Measurements from ENCODE around the gene SMIM24. TPM values are rescaled to one million over a fixed set of nuclear protein-coding genes. Genes with fewer than 3 reads are reported as not detected.
"Not testable (repeated sequence)": the region's sequence is repeated elsewhere in the genome, so short reads cannot be mapped to it uniquely, and the experiment has no call there.

Gene SMIM24
- total and polyA plus RNA-seq, 9 donors, result 0.24 to 30.7 (median 0.34) TPM; not detected in 2

DNA sequence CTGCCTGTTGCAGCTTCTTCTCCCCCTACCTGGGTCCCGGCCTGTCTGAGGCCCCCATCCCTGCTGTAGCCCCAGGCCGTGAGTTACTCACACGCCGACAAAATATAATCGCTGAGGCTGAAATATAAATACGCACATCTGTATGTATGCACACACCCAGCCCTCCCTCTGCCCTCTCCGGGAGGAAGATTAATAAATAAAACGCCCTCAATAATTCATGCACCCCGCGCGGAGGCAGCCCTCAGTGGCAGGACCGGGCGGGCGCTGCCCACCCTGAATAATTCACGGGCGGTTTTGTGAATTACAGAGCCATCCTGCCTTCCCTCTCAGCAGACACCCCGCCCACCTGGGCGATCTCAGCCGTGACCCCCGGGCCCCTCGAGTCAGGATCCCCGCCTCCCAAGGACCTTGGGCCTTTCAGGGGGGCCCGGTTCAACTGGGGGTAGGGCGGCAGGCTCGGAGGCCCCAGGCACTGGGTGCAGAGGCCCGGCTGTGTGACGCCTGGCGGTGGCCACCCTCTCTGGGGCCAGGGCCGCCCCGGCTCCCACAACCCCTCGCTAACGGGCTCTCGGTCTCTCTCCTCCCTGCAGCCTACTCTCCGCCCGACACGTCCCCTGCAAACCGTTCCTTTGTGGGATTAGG lies 24.2 kb downstream of the SMIM24 start:
- H3K9me3 ChIP-seq (replicated peaks; ENCODE audit: control insufficient read depth, low read depth, low read length), result no peaks in the 10 kb centered on the region
- no peak overlapping the region for H3K27ac ChIP-seq (ENCODE audit: low read length)
- H3K4me1 ChIP-seq (ENCODE audit: control insufficient read depth, insufficient read depth, low read length), result peaks cover 38% of the 10 kb centered on the region
- no peak overlapping the region for H3K4me3 ChIP-seq (ENCODE audit: low read length)
- DNase-seq, result no peak
- 58% methylated on average over 27 of the region's 37 CpGs for WGBS (ENCODE audit: insufficient coverage)
- no peaks in the 10 kb centered on the region for H3K27me3 ChIP-seq (ENCODE audit: control insufficient read depth, insufficient read depth, low read length)
- peaks cover 60% of the 10 kb centered on the region for H3K36me3 ChIP-seq (ENCODE audit: control insufficient read depth, insufficient read depth, low read length)

DNA sequence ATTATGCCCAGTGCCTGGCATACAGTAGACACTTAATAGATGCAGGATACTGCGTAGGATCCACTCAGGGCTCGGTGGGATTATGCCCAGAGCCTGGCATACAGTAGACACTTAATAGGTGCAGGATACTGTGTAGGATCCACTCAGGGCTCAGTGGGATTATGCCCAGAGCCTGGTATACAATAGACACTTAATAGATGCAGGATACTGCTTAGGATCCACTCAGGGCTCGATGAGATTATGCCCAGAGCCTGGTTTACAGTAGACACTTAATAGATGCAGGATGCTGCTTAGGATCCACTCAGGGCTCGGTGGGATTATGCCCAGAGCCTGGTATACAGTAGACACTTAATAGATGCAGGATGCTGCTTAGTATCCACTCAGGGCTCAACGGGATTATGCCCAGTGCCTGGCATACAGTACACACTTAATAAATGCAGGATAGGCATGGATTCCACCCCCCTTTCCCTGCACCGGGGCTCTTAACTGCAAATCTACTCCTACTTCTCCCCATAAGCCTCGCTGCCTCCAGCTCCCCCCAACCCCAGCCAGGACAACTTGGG lies 24.9 kb downstream of the SMIM24 start:
- H3K36me3 ChIP-seq (ENCODE audit: control insufficient read depth, insufficient read depth, low read length), result peaks cover 66% of the 10 kb centered on the region
- H3K9me3 ChIP-seq (replicated peaks; ENCODE audit: control insufficient read depth, low read depth, low read length), result no peaks in the 10 kb centered on the region
- H3K4me3 ChIP-seq (ENCODE audit: low read length), result no peak overlapping the region
- no peak for DNase-seq
- H3K4me1 ChIP-seq (ENCODE audit: control insufficient read depth, insufficient read depth, low read length), result peaks cover 44% of the 10 kb centered on the region
- H3K27me3 ChIP-seq (ENCODE audit: control insufficient read depth, insufficient read depth, low read length), result no peaks in the 10 kb centered on the region
- no peak overlapping the region for H3K27ac ChIP-seq (ENCODE audit: low read length)
- 89% methylated on average over 6 of the region's 7 CpGs for WGBS (ENCODE audit: insufficient coverage)

DNA sequence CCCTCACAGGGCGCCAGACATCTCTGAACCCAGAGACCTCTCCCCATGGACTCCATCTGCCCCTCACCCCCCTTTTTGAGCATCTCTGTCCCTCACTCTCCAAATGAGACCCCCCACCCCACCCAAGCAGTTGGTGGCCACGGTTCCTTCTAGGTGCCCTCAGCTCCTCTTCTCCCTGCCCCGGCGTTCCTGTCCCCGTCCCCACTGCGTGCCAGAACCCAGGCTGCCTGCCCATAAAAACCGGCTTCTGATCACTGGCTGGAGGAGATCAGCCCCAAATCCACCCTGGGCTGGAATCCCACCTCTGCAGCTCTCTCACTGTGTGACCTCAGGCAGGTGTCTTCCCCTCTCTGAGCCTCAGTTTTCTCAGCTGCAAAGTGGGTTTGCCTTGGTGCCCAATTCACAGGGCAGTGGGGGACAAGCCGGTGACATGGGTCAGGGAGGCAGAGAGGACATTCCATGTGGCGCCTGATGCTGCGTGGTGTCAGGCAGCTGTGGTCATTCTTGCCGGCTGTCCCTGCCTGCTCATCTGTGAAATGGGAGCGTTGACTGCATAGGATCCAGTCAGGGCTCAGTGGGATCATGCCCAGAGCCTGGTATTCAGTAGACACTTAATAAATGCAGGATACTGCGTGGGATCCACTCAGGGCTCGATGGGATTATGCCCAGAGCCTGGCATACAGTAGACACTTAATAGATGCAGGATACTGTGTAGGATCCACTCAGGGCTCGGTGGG lies 25.5 kb downstream of the SMIM24 start:
- H3K4me1 ChIP-seq (ENCODE audit: control insufficient read depth, insufficient read depth, low read length), result peaks cover 40% of the 10 kb centered on the region

DNA sequence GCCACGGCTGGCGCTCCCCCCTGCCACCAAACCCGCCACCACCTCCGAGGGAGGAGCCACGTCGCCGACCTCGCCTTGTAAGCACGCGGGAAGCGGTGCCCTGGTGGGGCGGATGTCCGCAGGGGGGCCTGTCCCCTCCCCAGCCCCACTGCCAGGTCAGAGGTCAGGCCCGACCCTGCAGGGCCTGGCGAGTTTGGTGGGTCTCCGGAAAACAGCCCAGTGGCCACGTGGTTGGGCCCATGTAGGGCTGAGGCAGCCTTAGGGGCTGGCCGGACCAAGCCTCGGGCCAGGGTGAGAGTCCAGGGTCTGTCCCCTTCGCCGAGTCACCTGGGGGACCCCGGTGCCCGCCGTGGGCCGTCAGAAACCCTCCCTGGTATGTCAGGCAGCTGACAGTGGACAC lies 26.5 kb downstream of the SMIM24 start:
- no peak overlapping the region for H3K27ac ChIP-seq (ENCODE audit: low read length)
- no peaks in the 10 kb centered on the region for H3K9me3 ChIP-seq (replicated peaks; ENCODE audit: control insufficient read depth, low read depth, low read length)
- no peak overlapping the region for H3K4me3 ChIP-seq (ENCODE audit: low read length)
- DNase-seq, result no peak
- WGBS (ENCODE audit: insufficient coverage), result 82% methylated on average over 25 of the region's 25 CpGs
- no peaks in the 10 kb centered on the region for H3K27me3 ChIP-seq (ENCODE audit: control insufficient read depth, insufficient read depth, low read length)
- H3K4me1 ChIP-seq (ENCODE audit: control insufficient read depth, insufficient read depth, low read length), result peaks cover 32% of the 10 kb centered on the region
- H3K36me3 ChIP-seq (ENCODE audit: control insufficient read depth, insufficient read depth, low read length), result peaks cover 71% of the 10 kb centered on the region

More for the DNA sequence above, 25.5 kb downstream of the SMIM24 start:
- H3K4me3 ChIP-seq (ENCODE audit: low read length), result no peak overlapping the region
- H3K27ac ChIP-seq (ENCODE audit: low read length), result no peak overlapping the region
- H3K9me3 ChIP-seq (replicated peaks; ENCODE audit: control insufficient read depth, low read depth, low read length), result no peaks in the 10 kb centered on the region
- H3K36me3 ChIP-seq (ENCODE audit: control insufficient read depth, insufficient read depth, low read length), result peaks cover 66% of the 10 kb centered on the region
- no peaks in the 10 kb centered on the region for H3K27me3 ChIP-seq (ENCODE audit: control insufficient read depth, insufficient read depth, low read length)
- 92% methylated on average over 15 of the region's 15 CpGs for WGBS (ENCODE audit: insufficient coverage)
- no peak for DNase-seq

DNA sequence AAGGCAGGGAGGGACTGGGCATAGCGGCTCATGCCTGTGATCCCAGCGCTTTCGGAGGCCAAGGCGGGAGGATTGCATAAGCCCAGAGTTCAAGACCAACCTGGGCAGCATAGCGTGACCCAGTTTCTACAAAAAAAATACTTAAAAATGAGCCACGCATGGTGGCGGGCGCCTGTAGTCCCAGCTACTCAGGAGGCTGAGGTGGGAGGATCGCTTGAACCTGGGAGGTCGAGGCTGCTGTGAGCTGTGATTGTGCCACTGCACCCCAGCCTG lies 27.4 kb downstream of the SMIM24 start:
- Histone ChIP-seq H3K4me1 (ENCODE audit: control insufficient read depth, insufficient read depth, low read length) (peaks cover 22% of the 10 kb centered on the region), H3K36me3 (ENCODE audit: control insufficient read depth, insufficient read depth, low read length) (peaks cover 77% of the 10 kb centered on the region)
- H3K27ac ChIP-seq (ENCODE audit: low read length); H3K9me3 ChIP-seq (replicated peaks; ENCODE audit: control insufficient read depth, low read depth, low read length); H3K4me3 ChIP-seq (ENCODE audit: low read length); DNase-seq; H3K27me3 ChIP-seq (ENCODE audit: control insufficient read depth, insufficient read depth, low read length): not testable (repeated sequence)
- WGBS (ENCODE audit: insufficient coverage), result 98% methylated on average over 8 of the region's 10 CpGs

DNA sequence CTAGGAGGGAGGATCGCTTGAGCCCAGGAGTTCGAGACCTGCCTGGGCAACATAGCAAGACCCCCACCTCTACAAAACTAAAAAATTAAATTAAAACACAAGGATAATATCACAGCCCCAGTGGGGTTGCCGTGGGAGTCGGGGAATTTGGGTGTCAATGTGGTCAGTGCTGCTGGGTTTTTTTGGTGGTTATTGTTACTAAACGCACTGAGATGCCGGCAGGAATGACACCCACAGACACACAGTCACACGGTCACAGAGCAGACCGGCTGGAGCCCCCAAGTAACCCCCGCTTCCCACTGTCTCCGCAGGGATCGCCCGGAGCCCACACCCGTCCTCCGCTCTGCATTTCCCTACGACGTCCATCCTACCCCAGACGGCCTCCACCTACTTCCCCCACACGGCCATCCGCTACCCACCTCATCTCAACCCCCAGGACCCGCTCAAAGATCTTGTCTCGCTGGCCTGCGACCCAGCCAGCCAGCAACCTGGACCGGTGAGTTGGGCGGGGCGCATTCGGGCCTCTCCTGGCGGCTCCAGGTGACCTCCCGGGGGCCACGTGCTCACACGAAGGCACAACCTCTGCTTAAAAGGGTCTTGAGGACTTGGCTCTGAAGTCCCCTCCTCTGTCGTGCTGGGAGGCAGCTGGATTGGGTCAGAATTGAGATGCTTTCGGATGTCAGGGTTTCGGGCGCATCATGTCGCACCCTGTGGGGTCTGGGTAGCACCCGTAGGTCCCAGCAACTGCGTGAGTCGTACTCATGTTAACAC lies 28.0 kb downstream of the SMIM24 start:
- Histone ChIP-seq H3K27me3 (ENCODE audit: control insufficient read depth, insufficient read depth, low read length) (no peaks in the 10 kb centered on the region), H3K36me3 (ENCODE audit: control insufficient read depth, insufficient read depth, low read length) (peaks cover 82% of the 10 kb centered on the region), H3K4me3 (ENCODE audit: low read length) (no peak overlapping the region), H3K9me3 (replicated peaks; ENCODE audit: control insufficient read depth, low read depth, low read length) (no peaks in the 10 kb centered on the region), H3K4me1 (ENCODE audit: control insufficient read depth, insufficient read depth, low read length) (peaks cover 17% of the 10 kb centered on the region), H3K27ac (ENCODE audit: low read length) (no peak overlapping the region)
- 89% methylated on average over 31 of the region's 38 CpGs for WGBS (ENCODE audit: insufficient coverage)
- no peak for DNase-seq

DNA sequence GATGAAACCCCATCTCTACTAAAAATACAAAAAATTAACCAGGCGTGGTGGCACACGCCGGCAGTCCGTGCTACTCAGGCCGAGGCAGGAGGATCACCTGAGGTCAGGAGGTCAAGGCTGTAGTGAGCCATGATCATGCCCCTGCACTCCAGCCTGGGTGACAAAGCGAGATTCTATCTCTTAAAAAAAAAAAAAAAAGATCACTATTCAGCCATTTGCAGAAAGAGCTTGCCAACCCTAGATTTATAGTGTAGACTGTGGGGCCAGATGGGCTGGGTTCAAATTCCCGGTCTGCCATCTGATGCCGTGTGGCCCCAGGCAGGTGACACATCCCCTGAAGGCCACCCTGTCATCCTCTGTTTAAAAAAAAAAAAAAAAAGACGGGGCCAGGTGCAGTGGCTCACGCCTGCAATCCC lies 28.9 kb downstream of the SMIM24 start:
- peaks cover 82% of the 10 kb centered on the region for H3K36me3 ChIP-seq (ENCODE audit: control insufficient read depth, insufficient read depth, low read length)
- DNase-seq, result no peak

DNA sequence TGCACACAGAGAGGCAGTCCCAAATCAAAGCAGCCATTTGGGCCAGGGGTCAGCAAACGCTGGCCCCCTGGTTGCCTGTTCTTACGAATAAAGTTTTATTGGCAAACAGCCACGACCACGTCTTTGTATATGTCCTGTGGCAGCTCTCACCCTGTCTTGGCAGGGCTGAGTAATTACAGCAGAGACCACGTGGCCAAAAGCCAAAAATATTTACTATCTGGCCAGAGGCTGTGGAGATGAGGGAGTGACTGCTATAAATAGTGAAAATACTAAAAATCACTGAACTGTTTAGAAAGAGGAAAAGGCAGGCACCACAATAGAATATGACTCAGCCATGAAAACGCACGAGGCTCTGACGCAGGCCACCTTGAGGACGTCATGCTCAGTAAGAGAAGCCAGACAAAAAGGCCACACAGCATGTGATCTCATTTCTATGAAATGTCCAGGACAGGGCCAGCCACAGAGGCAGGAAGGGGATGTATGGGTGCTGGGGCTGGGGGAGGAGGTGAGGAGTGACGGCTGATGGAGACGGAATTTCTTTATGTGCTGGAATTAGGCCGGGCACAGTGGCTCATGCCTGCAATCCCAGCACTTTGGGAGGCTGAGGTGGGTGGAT lies 29.4 kb downstream of the SMIM24 start:
- peak; percentile 83 for DNase-seq

More for the DNA sequence above, 28.9 kb downstream of the SMIM24 start:
- no peaks in the 10 kb centered on the region for H3K9me3 ChIP-seq (replicated peaks; ENCODE audit: control insufficient read depth, low read depth, low read length)
- 74% methylated on average over 8 of the region's 10 CpGs for WGBS (ENCODE audit: insufficient coverage)
- no peak overlapping the region for H3K4me3 ChIP-seq (ENCODE audit: low read length)
- peak overlapping the region; percentile 71 for H3K27ac ChIP-seq (ENCODE audit: low read length)
- no peaks in the 10 kb centered on the region for H3K27me3 ChIP-seq (ENCODE audit: control insufficient read depth, insufficient read depth, low read length)
- H3K4me1 ChIP-seq (ENCODE audit: control insufficient read depth, insufficient read depth, low read length), result peaks cover 10% of the 10 kb centered on the region

DNA sequence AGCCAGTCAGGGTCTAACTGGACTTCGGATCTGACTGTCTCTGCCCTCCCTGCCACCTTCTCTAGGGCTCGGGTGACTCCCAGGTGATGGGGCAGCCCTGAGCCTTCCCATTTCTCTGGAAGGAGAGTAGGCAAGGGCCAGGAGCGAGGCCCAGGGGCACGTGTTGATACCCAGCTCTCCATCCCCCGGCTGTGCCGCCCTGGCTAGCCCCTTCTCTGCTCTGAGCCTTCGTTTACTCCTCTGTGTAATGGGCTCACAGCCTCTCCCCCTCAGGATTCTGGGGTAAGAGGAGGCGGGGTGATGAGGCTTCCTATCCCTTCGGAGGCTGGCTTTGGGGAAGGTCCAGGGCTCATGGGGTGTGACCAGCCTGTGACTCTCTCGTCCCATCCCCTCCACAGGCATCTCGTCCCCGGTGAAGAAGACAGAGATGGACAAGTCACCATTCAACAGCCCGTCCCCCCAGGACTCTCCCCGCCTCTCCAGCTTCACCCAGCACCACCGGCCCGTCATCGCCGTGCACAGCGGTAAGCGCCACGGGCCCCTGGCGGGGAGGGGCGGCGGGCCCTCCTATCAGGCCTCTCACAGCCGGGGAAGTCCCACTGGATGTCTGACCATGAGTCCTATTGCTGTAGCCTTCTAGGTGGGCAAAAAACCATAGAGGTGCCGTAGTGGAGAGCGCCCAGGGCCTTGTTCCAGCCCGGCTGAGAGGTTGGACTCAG lies 31.6 kb downstream of the SMIM24 start:
- no peak overlapping the region for H3K4me3 ChIP-seq (ENCODE audit: low read length)
- peaks cover 76% of the 10 kb centered on the region for H3K36me3 ChIP-seq (ENCODE audit: control insufficient read depth, insufficient read depth, low read length)
- H3K27ac ChIP-seq (ENCODE audit: low read length), result no peak overlapping the region
- peaks cover 23% of the 10 kb centered on the region for H3K4me1 ChIP-seq (ENCODE audit: control insufficient read depth, insufficient read depth, low read length)
- no peaks in the 10 kb centered on the region for H3K9me3 ChIP-seq (replicated peaks; ENCODE audit: control insufficient read depth, low read depth, low read length)
- WGBS (ENCODE audit: insufficient coverage), result 90% methylated on average over 16 of the region's 28 CpGs
- no peaks in the 10 kb centered on the region for H3K27me3 ChIP-seq (ENCODE audit: control insufficient read depth, insufficient read depth, low read length)
- DNase-seq, result no peak

More for the DNA sequence above, 29.4 kb downstream of the SMIM24 start:
- H3K27me3 ChIP-seq (ENCODE audit: control insufficient read depth, insufficient read depth, low read length), result no peaks in the 10 kb centered on the region
- peaks cover 10% of the 10 kb centered on the region for H3K4me1 ChIP-seq (ENCODE audit: control insufficient read depth, insufficient read depth, low read length)
- H3K36me3 ChIP-seq (ENCODE audit: control insufficient read depth, insufficient read depth, low read length), result peaks cover 81% of the 10 kb centered on the region
- H3K4me3 ChIP-seq (ENCODE audit: low read length), result no peak overlapping the region
- peak overlapping the region; percentile 79 for H3K27ac ChIP-seq (ENCODE audit: low read length)
- WGBS (ENCODE audit: insufficient coverage), result 24% methylated on average over 10 of the region's 12 CpGs
- H3K9me3 ChIP-seq (replicated peaks; ENCODE audit: control insufficient read depth, low read depth, low read length), result no peaks in the 10 kb centered on the region

All from muscle of leg (tissue), 11 donors.